GM21381 (cell line): ENCODE measurements around the gene IL32.
"Not testable (repeated sequence)": the region's sequence is repeated elsewhere in the genome, so short reads cannot be mapped to it uniquely, and the experiment has no call there.

Source experiments
- ATAC-seq: cut with Tn5 transposase; IDR thresholded peaks from one replicate; pipeline ENCODE4 v1.9.1; 2021; ENCODE audit warnings: mild to moderate bottlenecking, moderate library complexity; ENCODE audit not compliant: unreplicated experiment

The IL32 gene

GRCh38 chr16:3069146-3069545 is 3.7 kb downstream of the IL32 start:
- ATAC-seq, result not testable (repeated sequence)

DNA sequence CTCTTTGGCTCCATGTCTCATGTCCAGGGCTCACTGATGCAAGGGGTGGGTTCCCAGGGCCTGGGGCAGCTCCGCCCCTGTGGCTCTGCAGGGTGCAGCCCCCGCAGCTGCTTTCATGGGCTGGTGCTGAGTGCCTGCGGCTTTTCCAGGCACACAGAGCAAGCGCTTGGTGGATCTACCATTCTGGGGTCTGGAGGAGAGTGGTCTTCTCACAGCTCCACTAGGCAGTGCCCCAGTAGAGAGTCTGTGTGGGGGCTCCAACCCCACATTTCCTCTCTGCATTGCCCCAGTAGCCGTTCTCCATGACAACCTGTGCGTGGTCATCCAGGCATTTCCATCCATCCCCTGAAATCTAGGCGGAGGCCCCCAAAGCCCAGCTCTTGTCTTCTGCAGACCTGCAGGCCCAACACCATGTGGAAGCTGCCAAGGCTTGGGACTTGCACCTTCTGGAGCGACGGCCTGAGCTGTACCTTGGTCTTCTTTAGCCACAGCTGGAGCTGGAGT is 5.2 kb downstream of the IL32 start:
- ATAC-seq, result no peak

GRCh38 chr16:3071655-3072054 is 6.2 kb downstream of the IL32 start:
- no peak for ATAC-seq

GRCh38 chr16:3072148-3072547 is 6.7 kb downstream of the IL32 start:
- ATAC-seq, result not testable (repeated sequence)

DNA sequence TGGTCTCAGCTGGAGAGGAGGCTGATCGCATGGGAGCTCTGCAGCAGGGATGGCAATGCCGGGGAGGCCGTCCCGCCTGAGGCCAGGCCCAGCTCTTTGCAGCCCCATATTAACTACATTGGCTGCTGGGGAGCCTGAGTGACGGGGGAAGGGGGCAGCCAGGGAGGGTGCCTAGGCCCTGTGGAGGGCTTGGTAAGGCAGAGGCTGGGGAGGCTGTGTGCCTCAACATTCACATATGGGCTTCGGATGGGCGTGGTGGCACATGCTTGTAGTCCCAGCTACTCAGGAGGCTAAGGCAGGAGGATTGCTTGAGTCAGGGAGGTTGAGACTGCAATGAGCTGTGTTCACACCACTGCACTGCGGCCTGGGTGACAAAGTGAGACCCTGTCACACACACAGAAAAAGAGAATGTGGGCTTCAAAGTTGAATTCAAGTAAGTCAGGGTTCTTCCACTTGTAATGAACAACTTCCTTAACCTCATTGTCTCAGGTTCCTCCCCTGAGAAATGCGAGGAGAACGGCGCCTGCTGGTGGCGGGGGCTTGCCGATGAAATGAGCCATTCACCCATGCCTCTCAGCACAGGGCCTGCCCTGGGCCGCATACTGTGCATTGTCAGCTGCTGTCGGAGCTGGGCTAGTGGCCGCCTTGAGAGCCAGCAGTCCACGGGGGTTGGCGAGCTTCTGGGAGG is 7.3 kb downstream of the IL32 start:
- ATAC-seq, result not testable (repeated sequence)

DNA sequence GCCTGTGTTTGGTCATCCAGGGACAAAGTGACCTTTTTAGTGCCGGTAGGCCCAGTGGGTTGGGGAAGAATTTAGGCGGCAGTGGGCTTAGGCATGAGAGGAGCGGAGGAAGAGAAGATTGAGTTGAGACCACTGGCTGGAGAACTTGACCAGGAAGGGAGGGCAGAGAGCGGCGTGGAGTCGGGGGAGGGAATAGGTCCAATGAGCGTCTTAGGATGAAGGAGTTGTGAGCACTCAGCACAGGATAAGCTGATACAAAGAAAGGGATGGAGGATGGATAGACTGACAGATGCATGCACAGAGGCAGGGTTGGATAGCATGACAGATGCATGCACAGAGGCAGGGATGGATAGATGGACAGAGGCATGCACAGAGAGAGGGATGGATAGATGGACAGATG is 8.0 kb downstream of the IL32 start:
- no peak for ATAC-seq

DNA sequence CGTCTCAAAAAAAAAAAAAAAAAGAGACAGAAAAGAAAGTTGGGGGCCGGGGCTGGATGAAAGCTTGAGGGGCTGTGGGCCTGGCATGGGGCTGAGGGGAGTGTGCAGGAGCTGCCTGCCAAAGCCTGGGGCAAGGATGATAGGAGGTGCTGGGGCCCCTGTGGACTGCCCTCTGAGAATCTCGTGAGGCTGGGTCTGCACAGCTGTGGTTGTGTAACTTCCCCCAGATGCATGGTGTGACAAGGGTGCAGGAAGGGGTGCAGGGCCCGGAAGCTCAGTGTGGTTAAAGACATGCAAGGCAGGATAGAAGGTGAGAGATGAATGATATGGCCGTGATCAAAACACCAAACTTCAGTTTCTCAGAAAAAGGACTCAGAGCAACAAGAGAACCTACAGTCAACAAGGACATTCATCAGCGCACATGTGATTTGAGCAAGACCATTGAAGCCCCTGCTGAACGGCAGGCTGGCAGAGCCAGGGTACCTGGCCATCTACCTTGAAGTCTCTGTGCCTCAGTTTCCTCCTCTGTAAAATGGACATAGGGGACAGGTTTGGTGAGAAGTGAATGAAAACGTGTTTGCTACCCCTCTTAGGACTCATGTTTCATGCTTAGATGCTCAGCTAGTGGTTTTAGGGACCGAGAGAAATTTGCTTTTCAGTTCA is 9.6 kb downstream of the IL32 start:
- ATAC-seq, result peak; percentile 72

GRCh38 chr16:3075523-3075915 is 10.1 kb downstream of the IL32 start:
- no peak for ATAC-seq

DNA sequence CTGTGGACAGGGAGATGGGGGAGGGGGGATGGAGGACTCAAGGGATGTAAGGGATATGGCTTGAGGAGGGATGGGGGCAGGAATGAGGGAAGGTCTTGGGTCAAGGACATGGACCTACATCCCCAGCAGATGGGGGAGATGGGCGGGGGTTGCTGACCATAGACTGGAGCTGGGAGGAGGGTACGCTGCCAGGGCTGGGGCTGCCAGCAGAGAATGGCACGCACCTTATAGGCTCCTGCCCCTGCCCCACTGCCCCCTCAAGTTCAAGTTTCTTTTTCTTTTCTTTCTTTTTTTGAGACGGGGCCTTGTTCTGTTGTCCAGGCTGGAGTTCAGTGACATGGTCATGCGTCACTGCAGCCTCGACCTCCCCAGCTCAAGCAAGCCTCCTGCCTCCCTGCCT is 10.5 kb downstream of the IL32 start:
- ATAC-seq, result not testable (repeated sequence)

DNA sequence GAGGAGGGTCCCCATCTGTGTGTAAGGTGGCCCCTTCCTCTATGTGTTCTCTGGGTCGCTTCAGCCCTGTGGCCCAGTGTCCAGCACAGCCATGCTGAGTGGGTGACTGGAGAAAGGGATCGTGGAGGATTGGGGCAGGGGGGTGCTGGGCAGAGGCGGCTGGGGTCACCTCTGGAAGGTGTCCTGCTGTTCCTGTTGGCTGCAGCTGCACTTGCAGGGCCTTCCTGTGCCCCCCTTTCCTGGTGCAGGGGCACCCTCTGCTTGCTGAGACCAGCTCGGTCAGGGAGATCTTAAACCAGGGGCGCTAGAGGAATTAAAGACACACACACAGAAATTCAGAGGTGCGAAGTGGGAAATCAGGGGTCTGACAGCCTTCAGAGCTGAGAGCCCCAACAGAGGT is 11.1 kb downstream of the IL32 start:
- no peak for ATAC-seq

- no peak for ATAC-seq
Observed at GRCh38 chr16:3080024-3080423, 14.6 kb downstream of the IL32 start.

DNA sequence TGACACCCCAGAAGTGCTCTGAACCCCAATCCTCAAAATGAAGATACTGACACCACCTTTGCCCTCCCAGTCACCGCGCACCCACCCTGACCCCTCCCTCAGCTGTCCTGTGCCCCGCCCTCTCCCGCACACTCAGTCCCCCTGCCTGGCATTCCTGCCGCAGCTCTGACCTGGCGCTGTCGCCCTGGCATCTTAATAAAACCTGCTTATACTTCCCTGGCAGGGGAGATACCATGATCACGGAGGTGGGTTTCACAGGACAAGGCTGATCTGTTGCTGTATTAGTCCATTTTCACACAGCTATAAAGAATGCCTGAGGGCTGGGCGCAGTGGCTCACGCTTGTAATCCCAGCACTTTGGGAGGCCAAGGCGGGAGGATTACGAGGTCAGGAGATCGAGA is 16.5 kb downstream of the IL32 start:
- not testable (repeated sequence) for ATAC-seq

GRCh38 chr16:3083408-3083807 is 18.0 kb downstream of the IL32 start:
- not testable (repeated sequence) for ATAC-seq

GRCh38 chr16:3084491-3084890 is 19.1 kb downstream of the IL32 start:
- no peak for ATAC-seq

GRCh38 chr16:3084969-3085670 is 19.7 kb downstream of the IL32 start:
- no peak for ATAC-seq

GRCh38 chr16:3085868-3086595 is 20.6 kb downstream of the IL32 start:
- no peak for ATAC-seq

- no peak for ATAC-seq
Observed at GRCh38 chr16:3086596-3087242, 21.3 kb downstream of the IL32 start.

DNA sequence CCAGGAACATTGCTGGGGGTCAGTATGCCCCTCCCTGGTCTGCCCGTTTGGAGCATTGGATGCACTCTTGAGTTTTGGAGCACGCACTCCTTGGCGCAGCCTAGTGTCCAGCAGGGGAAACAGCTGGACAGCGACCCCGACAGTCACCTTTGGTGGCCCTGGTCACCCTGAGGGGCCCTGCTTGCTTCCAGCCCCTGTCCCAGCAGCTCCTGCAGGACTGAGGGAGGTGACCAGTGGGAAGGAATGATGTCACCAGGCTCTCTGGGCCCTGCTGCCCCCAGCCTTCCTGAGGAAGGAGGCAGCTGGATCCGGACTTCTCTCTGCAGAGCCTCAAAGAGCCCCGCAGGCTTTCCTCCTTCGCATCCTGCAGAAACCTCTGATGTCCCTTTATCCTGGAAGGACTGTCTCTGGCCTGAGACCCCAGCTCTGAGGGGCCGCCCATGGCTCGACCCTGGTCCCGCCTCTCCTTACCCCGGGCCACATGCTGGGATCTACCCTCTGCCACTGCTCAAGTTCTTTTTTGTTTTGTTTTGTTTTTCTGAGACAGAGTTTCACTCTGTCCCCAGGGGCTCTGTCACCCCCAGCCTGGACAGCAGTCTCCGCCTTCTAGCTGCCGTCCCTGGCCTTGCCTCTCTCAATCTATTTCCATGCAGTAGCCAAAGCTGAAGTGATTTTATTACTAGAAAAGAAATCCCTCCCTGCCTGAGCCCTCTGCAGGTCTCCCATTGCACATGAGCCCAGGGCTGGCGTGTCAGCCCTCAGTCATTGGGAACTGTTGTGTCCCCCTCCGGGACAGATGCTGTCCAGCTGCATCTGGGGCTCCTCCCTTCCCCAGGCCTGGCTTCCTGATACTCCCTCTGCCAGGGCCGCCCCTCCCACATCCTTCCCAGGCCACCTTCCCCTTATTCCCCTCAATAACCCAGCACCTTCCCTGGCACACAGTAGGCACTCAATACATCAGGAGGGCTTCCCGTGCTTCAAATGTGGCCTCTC is 22.1 kb downstream of the IL32 start:
- ATAC-seq, result no peak

DNA sequence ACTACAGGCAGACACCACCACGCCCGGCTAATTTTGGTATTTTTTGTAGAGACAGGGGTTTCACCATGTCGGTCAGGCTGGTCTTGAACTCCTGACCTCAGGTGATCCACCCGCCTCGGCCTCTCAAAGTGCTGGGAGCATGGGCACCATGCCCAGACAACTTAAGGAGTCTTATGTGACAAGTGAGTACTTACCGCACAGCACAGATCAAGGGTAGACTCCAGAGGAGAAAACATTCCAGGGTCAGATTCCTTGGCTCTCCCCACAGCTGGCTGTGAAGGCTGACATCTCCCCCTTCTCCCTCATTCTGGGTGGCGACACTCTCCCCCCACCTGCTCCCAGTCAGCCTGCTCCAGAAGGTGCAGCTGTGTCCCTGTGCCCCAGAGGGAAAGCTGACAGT is 23.0 kb downstream of the IL32 start:
- ATAC-seq, result no peak
